GM18870 (cell line): ENCODE data around the gene LCLAT1.
"Not testable (repeated sequence)": the region's sequence is repeated elsewhere in the genome, so short reads cannot be mapped to it uniquely, and the experiment has no call there.

Source experiments
- ATAC-seq: cut with Tn5 transposase; IDR thresholded peaks from one replicate; pipeline ENCODE4 v1.9.1; 2021; ENCODE audit warnings: moderate library complexity; ENCODE audit not compliant: unreplicated experiment

Gene LCLAT1

DNA sequence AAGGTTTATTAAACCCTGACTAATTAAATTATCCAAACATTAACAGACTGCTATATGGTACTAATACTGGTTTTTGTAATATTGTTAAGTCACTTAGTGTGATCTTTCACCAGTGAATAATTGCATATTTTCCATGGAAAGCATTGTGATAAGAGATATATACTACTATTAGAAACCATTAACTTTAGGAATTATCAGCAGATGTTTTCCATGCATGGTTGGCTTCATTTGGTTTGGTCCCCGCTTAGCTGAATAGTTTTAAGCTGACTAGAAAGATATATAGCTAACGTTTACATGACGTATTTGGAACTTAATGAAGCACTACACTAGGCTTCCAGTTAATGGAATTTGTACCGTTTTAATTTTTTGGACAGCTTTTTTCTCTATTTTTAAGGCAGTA lies 37.9 kb downstream of the LCLAT1 start:
- no peak for ATAC-seq

DNA sequence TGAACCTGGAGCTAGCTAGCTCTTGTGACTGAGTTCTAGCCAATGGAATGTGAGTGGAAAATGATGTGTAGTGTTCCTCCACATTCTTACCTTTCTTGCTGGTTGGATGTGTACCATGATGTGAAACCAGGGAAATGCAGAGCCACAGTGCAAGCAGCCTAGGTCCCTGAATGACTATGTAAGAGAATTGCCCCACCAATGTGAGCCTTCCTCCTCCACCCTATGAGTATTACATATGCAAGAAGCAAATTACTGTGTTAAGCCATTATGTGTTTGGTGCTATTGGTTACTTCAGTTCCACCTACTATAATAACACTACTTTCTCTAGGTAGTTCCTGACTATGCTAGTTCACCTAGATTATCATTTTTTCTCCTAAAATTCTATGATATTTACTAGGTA lies 39.6 kb downstream of the LCLAT1 start:
- no peak for ATAC-seq

DNA sequence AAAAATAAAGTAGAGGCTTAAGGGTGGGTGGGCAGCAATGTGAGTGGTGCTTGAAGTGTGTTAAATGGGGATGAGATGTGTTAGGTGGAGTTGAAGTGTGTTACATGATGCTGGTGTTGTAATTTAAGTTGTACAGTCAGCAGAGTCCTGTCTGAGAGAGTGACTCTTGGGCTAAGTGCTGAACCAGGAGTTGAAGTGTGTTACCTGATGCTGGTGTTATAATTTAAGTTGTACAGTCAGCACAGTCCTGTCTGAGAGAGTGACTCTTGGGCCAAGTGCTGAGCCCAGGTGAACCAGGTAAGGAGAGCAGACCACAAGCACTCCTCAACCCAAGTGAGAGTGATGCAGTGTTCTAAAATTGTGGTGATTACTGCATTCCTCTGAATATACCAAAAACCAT lies 40.6 kb downstream of the LCLAT1 start:
- no peak for ATAC-seq

DNA sequence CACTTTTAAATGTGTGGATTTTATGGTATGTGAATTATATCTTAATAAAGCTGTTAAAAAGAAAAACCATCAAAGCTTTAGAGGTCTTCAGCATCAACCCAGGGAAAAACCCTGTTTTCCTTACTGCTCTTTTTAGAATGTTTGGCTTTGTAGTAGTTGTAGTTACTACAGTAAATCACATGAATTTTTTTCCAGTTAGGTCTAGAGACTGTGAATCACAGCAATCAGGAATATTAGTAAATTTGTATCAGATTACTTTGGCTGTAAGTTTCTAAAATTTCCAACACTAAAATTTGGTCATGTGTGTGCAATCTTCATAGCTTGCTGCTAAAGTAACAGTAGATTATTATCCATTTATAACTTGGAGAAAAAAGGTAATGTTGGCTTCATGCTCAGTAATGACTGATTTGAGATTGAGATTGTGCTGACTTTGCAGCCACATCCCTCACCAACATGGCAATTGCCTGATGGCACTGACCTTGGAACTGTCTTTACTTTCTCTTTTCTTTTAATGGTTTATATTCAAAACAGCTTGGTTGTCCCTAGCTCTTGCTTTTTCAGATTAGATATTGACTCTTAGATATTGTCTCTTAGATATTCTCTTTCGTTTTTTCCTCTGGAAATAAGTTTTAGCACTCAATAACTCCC lies 41.1 kb downstream of the LCLAT1 start:
- ATAC-seq = no peak

DNA sequence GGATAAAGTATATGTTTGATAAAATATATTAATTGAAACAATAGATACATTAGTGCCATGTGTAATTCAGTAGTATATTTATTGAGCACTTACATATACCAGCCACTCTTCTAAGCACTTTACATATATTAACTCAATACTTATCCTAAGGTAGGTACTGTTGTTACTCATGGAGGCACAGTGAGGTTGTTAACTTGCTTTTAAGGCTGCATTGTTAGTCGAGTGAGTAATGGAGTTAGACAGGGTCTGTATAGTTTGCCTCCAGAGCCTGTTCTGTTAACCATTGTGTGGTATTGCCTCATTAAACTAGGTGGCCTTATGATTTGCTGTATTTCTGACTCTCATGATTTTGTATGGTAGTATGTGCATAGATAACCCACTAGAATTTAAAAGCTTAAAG lies 44.2 kb downstream of the LCLAT1 start:
- ATAC-seq = no peak

DNA sequence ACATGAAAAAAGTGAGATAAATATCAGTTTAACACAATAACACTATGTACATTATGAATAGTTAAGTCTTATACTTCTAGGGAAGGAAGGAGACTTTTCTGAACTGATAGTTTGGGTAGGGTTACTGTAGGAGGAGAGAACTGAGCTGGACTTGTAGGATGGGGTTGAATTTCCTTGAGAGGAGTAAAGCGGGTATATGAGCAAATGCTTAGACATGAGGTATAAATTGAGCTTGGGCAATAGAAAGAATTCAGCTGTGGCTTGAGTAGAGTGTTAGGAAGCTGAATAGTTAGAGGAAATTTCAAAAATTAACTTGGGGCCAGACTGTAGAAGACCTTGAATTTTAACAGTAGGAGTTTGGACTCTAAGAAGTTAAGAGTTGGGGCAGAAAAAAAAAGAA lies 45.1 kb downstream of the LCLAT1 start:
- no peak for ATAC-seq

DNA sequence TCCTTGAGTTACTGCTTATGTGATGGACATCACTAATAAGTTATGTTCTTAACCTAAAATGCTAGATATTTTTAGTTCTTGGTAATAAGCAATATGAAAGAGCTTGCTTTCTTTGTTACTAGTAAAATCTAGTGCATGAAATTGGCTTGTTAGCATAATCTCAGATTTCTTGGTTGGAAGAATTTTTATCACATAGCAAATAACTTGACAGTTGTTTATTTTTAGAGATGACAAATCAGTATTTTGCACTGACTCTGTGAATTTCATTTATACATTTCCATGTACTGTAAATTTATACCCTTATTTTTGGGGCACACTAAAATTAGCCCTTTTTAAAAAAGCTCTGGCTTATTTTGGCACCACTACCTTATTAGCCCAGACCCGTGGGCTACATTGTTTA lies 45.6 kb downstream of the LCLAT1 start:
- no peak for ATAC-seq

DNA sequence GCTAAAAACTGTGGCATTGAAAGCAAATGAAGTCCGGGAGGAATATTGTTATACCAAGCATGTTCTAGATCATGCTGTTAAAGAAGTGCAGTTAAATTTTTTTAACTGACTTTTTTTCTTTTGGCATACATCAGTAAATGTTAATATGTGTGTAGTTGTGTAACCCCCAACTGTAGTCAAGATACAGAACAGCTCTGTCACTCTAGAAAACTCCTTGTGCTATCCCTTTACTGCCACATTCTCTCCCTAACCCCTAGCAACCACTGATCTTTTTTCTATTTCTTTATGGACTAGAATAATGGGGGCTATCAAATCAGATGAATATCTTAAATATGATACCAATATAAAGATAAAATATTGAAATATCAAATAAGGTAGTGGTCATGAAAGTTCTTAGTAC lies 46.4 kb downstream of the LCLAT1 start:
- no peak for ATAC-seq

DNA sequence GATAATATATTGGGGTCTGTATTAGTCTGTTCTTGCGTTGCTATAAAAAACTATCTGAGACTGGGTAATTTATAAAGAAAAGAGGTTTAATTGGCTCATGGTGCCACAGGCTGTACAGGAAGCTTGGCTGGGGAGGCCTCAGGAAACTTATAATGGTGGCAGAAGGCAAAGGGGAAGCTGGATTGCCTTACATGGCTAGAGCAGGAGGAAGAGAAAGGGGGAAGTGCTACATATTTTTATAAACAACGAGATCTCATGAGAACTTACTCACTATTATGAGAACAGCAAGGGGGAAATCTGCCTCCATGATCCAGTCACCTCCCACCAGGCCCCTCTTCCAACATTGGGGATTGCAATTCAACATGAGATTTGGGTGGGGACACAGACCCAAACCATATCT lies 48.9 kb downstream of the LCLAT1 start:
- not testable (repeated sequence) for ATAC-seq

DNA sequence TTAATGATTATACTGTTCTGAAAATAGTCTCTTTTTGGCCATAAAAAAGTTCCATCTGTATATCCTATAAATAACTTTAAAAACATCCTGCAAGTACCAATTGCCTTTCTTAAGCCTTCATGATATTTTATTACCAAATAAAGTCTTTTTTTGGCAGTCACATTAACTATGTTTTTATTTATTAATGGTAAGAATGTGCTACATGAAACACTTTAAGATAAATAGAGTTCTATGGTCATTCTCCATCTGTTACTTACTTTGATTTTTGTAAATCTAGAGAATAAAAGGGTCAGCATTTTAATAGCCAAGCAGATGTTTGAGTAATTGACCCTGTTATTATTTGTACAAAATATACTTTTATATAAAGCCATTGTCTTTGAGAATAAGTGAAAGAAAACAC lies 52.6 kb downstream of the LCLAT1 start:
- no peak for ATAC-seq

DNA sequence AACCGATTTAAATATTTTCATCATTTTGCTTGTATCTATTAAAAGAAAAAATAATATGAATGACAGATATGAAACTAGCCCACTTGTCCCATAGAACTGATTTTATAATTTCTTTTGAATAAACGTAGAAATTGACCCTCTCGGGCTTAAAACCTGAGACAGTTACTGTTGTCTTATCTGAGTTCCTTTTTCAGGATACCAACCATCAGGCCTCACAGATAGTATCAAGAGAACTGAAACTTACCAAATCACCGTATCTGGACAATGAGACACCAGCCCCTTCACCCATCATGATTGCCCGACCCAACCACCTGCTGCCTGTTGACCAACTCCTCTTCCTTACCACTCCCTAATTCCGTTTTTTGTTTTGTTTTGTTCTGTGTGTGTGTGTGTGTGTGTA lies 53.7 kb downstream of the LCLAT1 start:
- no peak for ATAC-seq

DNA sequence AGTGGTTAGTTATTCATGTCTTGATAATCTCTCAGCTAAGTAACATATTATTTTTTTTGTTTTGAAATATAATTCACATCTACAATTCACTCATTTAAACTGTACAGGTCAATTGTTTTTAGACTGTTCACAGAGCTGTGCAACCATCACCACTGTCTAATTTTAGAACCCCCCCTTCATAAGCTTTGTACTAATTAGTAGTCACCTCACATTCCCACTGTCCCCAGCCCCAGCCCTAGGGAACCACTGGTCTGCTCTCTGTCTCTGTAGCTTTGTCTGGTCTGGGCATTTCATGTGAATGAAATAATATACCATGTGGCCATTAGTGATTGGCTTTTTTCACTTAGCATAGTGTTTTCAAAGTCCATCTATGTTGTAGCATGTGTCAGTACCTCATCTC lies 55.3 kb downstream of the LCLAT1 start:
- ATAC-seq = no peak

DNA sequence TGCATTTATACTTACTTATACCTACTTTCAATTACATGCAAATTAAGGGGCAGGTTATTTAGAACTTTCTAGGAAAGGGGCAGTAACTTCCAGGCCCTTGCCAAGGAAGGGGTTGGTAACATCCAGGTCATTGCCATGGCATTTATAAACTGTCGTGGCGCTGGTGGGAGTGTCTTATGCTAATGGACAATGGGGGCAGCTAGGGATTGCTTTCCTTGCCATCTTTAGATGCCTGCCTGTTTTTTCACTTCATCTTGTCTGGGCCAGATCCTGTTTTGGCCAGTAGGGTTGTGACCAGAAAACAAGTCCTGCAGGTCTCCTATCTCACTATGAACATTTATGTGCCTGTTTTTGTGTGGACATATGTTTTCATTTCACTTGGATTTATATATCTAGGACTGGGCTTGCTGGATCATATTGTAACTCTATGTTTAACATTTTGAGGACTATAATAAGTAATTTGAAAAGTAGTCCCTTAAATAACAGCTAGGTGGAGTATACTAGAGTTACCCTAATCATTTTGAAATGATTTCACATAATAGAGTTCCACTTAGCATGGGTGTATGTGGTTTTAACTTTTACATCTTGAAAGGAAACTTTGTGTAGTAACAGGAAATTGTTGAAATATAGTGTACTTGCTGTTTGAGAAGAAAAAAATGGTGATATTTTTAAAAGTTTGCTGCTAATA lies 56.1 kb downstream of the LCLAT1 start:
- peak; percentile 37 for ATAC-seq

DNA sequence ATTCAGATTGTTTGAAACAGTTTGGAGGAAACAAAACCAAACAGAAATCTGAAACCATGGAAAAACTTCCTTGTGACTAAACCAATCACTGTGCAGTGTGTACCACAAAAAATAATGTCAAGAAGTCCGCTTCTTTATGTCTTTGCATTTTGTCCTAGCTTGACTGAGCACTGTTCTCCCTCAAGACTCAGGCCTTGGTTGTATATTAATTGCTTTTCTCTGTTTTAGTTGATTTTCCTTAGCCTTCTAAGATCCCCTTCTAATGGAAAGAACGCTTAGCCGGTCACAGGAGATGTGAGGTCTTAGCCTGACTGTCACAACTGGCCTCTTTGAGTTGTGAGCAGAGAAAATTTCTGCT lies 56.6 kb downstream of the LCLAT1 start:
- peak; percentile 41 for ATAC-seq

DNA sequence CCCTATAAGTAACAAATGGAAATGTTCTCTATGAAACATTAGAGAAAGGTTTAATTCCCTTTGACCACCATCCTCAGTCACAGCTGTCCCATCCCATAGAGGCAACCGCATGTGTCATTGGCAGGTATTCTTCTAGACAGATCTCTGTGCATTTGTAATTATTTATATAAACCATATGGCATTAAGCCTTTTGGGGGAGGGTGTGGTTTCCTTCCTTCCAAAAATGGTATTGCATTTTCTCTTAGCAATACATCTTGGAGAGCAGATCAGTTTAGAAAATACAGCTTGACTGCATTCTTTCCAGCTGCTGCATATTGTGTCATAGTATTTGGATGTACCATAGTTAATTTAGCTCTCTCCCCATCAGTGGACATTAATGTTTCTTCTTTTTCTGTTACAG lies 57.7 kb downstream of the LCLAT1 start:
- no peak for ATAC-seq

DNA sequence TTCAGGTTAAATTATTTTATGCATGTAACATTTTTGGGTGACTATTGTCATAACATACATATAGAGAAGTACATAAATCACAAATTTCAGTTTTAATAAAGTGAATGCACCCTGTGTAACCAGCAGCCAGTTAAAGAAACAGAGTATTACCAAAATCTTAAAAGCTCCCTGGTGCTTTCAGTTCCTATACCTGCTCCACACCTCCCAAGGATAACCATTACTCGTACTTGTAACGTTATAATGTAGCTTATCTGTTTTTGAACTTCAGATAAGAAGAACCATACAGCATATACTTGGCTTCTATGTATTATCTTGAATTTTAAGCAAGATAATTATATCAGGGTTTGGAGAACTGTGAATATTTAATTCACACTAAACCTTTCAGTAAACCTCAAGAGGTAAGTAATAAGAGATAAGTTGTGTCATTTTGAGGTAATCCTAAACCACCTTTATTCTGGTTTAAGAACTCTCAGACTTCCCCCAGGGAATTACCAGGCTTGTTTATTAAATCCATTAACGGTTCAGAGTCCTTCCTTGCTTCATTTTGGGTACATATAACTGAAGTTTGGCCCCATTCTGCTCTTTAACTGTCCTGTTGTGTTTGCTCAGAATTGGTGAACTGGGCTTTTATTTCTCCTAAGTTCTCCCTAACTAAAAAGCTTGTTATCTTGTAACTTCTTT lies 58.6 kb downstream of the LCLAT1 start:
- ATAC-seq = no peak

DNA sequence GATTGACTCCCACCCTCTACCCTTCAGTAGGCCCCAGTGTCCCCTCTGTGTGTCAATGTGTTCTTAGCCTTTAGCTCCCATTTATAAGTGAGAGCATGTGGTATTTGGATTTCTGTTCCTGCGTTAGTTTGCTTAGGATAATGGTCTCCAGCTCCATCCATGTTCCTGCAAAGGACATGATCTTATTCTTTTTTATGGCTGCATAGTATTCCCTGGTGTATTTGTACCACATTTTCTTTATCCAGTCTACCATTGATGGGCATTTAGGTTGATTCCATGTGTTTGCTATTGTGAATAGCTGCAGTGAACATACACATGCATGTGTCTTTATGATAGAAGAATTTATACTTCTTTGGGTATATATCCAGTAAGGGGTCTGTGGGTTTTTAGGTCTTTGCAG lies 60.4 kb downstream of the LCLAT1 start:
- not testable (repeated sequence) for ATAC-seq

DNA sequence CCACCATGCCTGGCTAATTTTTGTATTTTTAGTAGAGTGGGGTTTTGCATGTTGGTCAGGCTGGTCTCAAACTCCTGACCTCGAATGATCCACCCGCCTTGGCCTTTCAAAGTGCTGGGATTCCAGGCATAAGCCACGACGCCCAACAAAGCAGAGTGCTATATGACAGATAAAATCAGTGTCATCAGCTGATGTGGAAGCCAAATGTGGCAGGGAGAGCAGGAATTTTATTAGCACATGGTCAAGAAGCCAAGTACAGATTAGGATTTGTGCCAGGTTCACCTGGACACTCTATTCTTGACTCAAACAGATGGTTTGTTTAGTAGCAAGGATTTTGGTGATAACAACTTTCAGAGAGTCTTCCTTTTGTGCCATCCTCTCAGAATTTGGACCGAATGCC lies 62.7 kb downstream of the LCLAT1 start:
- no peak for ATAC-seq

DNA sequence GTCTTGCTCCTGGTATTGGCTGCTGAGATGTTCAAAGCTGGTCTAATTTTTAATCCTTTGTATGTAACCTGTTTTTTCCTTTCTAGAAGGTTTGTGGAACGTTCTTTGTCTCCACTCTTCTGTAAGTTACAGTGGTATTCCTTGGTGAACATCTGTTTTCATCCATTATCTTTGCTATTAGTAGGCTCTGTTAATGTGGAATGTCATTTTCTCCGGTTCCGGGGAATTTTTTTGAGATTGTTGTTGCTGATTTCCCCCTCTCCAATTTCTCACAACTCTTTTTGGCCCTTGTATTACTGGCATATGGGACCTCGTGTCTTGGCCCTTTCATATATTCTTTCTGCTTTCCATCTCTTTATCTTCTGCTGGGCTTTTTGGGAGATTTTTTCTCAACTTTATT lies 63.4 kb downstream of the LCLAT1 start:
- no peak for ATAC-seq

DNA sequence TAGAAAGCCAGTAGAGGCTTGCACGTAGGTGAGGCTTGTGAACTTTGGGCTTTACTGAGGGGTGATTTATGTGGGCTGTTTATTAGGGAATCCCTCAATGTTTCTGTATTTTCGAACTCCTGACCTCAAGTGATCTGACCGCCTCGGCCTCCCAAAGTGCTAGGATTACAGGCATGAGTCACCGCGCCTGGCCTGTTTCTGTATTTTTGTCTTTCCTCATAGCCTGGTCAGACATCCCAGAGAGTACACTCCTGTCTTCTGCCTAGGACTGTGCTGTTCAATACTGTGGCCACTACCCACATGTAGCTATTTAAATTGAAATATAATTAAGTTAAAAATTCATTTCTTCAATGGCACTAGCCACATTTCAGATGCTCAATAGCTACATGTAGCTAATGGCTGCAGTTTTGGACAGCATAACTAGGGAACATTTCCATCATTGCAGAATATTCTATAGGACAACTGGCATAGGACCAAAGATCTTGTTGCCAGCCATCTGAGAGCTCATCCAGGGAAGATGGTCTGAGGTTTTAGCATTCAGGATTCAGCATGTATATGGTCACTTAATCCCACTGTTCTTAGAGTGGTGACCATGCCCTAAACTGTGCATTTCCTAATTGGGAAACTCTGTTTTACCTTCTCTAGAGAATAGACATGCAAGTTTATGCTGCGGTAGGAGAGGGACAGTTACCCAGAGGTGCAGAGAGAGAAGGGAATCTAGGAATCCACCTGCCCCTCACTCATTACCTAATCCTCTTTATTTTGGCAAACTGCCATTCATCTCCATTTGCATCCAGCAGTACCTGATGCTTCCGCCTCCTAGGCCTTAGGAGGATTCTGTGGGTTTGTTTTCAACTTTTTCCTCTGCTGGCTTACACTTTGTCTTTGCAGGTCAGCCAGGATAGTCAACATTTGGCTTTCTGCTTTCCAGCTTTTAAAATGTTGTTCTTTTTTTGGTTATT lies 64.4 kb downstream of the LCLAT1 start:
- no peak for ATAC-seq

DNA sequence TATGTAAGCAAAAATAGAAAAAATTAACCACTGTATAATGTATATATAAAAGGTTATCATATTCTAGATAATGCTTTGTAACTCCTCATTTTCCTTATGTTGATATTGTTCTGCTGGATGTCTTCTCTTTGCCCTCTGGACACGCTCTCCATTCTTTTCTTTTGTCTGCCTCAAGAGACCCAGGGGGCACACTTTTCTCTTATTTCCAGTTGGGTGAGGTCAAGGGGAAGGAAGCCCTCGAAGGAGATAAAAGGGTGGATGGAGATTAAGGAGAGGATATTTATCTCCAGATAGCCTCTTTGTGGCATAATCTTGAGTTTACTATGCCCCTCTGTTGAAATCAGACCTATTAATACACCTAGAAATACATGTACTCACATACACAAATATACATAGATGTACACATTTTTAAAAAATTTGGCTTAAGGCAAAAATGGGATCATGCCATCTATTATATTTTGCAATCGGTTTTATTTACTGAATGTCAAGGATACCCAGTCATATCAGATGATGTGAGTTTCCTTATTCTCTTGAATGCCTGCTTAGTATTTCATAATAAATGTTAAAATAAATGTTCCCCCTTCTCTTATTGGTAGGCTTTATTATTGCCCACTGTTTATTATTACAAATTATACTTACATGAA lies 65.3 kb downstream of the LCLAT1 start:
- ATAC-seq = no peak
